ENCODE measurements around the gene INHBC.
A peak's percentile ranks its signal among the peaks of the same experiment; 100 is the strongest.

Gene INHBC

DNA sequence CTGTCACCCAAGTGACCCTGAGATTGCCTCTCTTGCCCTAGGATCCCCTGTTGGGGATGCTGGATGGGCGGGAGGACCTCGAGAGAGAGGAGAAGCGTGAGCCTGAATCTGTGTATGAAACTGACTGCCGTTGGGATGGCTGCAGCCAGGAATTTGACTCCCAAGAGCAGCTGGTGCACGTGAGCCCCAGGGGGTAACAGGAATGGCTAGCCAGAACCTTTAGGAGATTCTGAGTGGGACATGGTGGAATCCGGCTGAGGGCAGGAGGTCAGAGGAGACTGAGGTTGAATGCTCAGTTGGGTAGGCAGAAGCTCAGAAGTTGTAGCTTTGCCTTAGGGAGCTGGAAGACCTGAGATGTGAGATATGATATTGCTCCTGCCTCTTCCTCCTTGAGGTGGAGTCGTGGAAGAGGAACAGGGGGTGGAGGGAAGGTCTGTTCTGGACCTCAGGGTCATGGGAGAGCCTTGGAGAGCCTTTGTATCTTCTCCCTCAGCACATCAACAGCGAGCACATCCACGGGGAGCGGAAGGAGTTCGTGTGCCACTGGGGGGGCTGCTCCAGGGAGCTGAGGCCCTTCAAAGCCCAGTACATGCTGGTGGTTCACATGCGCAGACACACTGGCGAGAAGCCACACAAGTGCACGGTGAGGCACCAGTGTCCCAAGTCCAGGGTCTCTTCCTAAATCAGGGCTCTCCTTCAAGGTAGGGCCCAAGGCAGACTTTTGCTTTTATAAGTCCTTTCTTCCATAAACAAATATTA lies 31.3 kb downstream of the INHBC start:
- Mint-ChIP-seq H3K9me3 (ENCODE audit: low read depth) (no peaks in the 10 kb centered on the region), H3K27me3 (no peaks in the 10 kb centered on the region), H3K4me3 (no peak overlapping the region), H3K27ac (no peak overlapping the region), H3K36me3 (peaks cover 8% of the 10 kb centered on the region), H3K4me1 (ENCODE audit: low read depth) (peaks cover 15% of the 10 kb centered on the region)

DNA sequence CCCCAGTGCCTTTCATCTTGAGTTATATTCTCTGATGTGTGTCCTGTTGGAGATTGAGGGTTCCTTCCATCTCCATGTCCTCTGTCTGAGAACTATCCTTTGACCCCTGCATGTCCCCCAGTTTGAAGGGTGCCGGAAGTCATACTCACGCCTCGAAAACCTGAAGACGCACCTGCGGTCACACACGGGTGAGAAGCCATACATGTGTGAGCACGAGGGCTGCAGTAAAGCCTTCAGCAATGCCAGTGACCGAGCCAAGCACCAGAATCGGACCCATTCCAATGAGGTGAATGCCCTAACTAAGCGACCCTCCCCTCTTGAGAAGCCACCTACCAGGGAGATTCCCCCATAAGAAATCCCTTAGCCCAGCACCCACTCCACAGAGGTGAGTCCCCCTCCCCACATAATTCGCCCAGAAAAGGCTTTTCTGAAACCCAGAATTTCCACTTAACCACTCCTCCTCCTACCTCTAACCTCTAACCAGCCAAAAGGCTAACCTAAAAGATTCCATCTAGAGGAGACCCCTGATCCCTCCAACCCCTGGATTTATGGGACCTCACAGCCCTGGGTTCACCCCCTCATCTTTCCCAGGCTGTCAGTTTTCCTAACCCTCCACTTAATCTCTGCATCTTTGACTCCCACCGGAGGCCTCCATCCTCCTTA lies 32.8 kb downstream of the INHBC start:
- Mint-ChIP-seq H3K27me3 (no peaks in the 10 kb centered on the region), H3K4me3 (no peak overlapping the region), H3K4me1 (ENCODE audit: low read depth) (peaks cover 15% of the 10 kb centered on the region), H3K9me3 (ENCODE audit: low read depth) (no peaks in the 10 kb centered on the region), H3K36me3 (peaks cover 8% of the 10 kb centered on the region), H3K27ac (peak overlapping the region; percentile 29)

DNA sequence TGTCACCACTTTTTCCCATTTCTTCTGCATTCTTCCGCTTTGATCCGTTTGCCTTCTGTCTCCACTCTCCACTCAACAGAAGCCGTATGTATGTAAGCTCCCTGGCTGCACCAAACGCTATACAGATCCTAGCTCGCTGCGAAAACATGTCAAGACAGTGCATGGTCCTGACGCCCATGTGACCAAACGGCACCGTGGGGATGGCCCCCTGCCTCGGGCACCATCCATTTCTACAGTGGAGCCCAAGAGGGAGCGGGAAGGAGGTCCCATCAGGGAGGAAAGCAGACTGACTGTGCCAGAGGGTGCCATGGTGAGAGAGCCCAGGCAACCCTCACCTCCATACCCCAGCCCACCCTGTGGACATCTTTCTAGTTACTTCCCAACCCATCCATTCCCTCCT lies 33.3 kb downstream of the INHBC start:
- Mint-ChIP-seq H3K27ac (peak overlapping the region; percentile 29), H3K4me1 (ENCODE audit: low read depth) (peaks cover 16% of the 10 kb centered on the region), H3K36me3 (peaks cover 8% of the 10 kb centered on the region)

DNA sequence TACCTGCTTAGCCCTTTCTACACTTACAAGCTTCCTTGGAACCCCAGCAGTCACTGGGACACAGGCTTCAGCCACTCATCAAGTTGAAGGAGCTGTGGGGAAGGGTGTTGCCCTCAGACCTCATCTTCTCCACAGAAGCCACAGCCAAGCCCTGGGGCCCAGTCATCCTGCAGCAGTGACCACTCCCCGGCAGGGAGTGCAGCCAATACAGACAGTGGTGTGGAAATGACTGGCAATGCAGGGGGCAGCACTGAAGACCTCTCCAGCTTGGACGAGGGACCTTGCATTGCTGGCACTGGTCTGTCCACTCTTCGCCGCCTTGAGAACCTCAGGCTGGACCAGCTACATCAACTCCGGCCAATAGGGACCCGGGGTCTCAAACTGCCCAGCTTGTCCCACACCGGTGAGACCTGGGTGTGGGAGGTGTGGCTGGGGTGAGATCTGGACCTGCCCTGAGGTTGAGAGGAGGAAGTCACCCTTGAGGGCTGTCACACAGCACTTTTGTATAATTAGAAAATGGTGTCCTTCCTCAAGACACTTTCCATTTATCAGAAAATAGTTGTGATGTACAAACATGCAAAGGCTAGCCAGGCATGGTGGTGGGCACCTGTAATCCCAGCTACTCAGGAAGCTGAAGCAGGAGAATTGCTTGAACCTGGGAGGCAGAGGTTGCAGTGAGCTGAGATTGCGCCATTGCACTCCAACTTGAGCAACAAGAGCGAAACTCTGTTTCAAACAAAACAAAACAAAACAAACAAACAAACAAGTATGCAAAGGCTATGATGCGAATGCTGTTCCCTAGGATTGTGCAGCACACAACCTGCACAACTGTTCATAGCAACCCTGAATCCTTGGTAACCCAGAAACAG lies 34.9 kb downstream of the INHBC start:
- Mint-ChIP-seq H3K4me3 (no peak overlapping the region), H3K27me3 (no peaks in the 10 kb centered on the region), H3K9me3 (ENCODE audit: low read depth) (no peaks in the 10 kb centered on the region), H3K36me3 (peaks cover 14% of the 10 kb centered on the region), H3K27ac (peak overlapping the region; percentile 41), H3K4me1 (ENCODE audit: low read depth) (peaks cover 26% of the 10 kb centered on the region)

More for the DNA sequence above, 33.3 kb downstream of the INHBC start:
- Mint-ChIP-seq H3K27me3 (no peaks in the 10 kb centered on the region), H3K4me3 (no peak overlapping the region), H3K9me3 (ENCODE audit: low read depth) (no peaks in the 10 kb centered on the region)

DNA sequence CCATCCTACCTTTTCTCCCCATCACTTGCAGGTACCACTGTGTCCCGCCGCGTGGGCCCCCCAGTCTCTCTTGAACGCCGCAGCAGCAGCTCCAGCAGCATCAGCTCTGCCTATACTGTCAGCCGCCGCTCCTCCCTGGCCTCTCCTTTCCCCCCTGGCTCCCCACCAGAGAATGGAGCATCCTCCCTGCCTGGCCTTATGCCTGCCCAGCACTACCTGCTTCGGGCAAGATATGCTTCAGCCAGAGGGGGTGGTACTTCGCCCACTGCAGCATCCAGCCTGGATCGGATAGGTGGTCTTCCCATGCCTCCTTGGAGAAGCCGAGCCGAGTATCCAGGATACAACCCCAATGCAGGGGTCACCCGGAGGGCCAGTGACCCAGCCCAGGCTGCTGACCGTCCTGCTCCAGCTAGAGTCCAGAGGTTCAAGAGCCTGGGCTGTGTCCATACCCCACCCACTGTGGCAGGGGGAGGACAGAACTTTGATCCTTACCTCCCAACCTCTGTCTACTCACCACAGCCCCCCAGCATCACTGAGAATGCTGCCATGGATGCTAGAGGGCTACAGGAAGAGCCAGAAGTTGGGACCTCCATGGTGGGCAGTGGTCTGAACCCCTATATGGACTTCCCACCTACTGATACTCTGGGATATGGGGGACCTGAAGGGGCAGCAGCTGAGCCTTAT lies 35.8 kb downstream of the INHBC start:
- peaks cover 32% of the 10 kb centered on the region for H3K4me1 Mint-ChIP-seq (ENCODE audit: low read depth)
- no peaks in the 10 kb centered on the region for H3K9me3 Mint-ChIP-seq (ENCODE audit: low read depth)
- no peaks in the 10 kb centered on the region for H3K27me3 Mint-ChIP-seq
- H3K36me3 Mint-ChIP-seq = peaks cover 16% of the 10 kb centered on the region
- no peak overlapping the region for H3K4me3 Mint-ChIP-seq
- H3K27ac Mint-ChIP-seq = no peak overlapping the region

DNA sequence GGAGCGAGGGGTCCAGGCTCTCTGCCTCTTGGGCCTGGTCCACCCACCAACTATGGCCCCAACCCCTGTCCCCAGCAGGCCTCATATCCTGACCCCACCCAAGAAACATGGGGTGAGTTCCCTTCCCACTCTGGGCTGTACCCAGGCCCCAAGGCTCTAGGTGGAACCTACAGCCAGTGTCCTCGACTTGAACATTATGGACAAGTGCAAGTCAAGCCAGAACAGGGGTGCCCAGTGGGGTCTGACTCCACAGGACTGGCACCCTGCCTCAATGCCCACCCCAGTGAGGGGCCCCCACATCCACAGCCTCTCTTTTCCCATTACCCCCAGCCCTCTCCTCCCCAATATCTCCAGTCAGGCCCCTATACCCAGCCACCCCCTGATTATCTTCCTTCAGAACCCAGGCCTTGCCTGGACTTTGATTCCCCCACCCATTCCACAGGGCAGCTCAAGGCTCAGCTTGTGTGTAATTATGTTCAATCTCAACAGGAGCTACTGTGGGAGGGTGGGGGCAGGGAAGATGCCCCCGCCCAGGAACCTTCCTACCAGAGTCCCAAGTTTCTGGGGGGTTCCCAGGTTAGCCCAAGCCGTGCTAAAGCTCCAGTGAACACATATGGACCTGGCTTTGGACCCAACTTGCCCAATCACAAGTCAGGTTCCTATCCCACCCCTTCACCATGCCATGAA lies 36.5 kb downstream of the INHBC start:
- Mint-ChIP-seq H3K9me3 (ENCODE audit: low read depth) (no peaks in the 10 kb centered on the region), H3K27me3 (no peaks in the 10 kb centered on the region), H3K27ac (no peak overlapping the region), H3K36me3 (peaks cover 16% of the 10 kb centered on the region), H3K4me3 (no peak overlapping the region), H3K4me1 (ENCODE audit: low read depth) (peaks cover 35% of the 10 kb centered on the region)

DNA sequence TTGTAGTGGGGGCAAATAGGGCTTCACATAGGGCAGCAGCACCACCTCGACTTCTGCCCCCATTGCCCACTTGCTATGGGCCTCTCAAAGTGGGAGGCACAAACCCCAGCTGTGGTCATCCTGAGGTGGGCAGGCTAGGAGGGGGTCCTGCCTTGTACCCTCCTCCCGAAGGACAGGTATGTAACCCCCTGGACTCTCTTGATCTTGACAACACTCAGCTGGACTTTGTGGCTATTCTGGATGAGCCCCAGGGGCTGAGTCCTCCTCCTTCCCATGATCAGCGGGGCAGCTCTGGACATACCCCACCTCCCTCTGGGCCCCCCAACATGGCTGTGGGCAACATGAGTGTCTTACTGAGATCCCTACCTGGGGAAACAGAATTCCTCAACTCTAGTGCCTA lies 37.1 kb downstream of the INHBC start:
- Mint-ChIP-seq H3K36me3 (peaks cover 16% of the 10 kb centered on the region), H3K9me3 (ENCODE audit: low read depth) (no peaks in the 10 kb centered on the region), H3K4me3 (no peak overlapping the region), H3K27ac (no peak overlapping the region), H3K27me3 (no peaks in the 10 kb centered on the region), H3K4me1 (ENCODE audit: low read depth) (peaks cover 41% of the 10 kb centered on the region)

DNA sequence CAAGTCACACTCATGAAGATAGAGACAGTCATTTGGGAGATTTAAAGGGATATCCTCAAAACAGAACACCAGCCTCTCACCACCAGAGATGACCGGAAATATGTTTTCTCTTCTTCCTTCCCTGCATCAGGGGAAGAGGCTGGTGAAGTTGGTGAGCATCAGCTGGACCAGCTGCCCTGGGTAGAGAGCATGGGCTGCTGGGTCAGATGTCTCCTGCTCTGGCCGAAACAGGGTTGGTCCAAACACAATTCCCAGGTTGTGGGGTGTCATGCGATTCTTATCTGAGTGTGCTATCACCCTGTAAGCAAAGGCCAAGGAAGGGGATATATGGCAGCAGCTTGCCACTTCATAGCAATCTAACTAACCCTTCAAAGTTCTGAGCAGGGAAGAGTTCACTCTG lies 37.8 kb downstream of the INHBC start:
- no peak overlapping the region for H3K4me3 Mint-ChIP-seq

DNA sequence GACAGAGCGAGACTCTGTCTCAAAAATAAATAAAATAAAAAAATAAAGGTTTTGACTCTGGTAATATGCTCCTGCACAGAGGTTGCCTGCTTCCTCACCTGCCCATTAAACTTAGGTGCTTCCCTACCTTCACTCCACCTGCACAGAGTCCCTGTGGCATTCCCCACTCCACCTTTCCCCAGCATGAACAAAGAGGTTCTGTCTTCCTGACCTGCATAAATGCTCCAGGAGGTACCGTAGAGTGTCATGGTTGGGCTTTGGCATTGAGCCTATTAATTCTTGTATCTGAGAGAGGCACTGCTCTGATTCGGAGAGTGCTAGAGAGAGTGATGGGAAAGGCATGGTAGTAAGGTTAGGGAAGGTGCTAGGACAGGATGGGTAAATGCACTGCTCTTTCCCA lies 38.8 kb downstream of the INHBC start:
- H3K27ac Mint-ChIP-seq = peak overlapping the region; percentile 90

More for the DNA sequence above, 37.8 kb downstream of the INHBC start:
- no peaks in the 10 kb centered on the region for H3K27me3 Mint-ChIP-seq
- peaks cover 47% of the 10 kb centered on the region for H3K4me1 Mint-ChIP-seq (ENCODE audit: low read depth)
- no peaks in the 10 kb centered on the region for H3K9me3 Mint-ChIP-seq (ENCODE audit: low read depth)
- peak overlapping the region; percentile 58 for H3K27ac Mint-ChIP-seq
- H3K36me3 Mint-ChIP-seq = peaks cover 13% of the 10 kb centered on the region

DNA sequence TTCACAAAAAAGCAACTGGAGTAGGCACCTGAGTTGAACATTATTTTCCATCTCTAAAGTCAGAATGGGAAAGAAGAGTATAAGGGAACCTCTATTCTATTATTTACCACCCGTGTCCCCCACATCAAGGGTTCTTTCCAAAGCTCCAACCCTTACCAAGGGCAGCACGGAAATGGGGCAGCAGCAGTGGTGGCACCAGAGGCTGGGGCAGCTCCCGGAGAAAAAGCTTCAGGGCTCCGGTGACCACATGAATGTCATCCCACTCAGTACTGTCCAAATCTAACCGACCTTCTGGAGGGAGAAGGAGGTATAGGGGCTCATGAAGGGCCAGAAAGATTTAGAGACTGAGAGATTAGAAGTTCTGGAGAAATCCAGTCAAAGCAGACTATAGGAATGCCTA lies 39.3 kb downstream of the INHBC start:
- Mint-ChIP-seq H3K27me3 (no peaks in the 10 kb centered on the region), H3K27ac (peak overlapping the region; percentile 90), H3K36me3 (peaks cover 8% of the 10 kb centered on the region), H3K9me3 (ENCODE audit: low read depth) (no peaks in the 10 kb centered on the region), H3K4me3 (peak overlapping the region; percentile 88), H3K4me1 (ENCODE audit: low read depth) (peaks cover 60% of the 10 kb centered on the region)

More for the DNA sequence above, 38.8 kb downstream of the INHBC start:
- H3K27me3 Mint-ChIP-seq = no peaks in the 10 kb centered on the region
- H3K4me3 Mint-ChIP-seq = peak overlapping the region; percentile 88
- H3K4me1 Mint-ChIP-seq (ENCODE audit: low read depth) = peaks cover 55% of the 10 kb centered on the region
- H3K36me3 Mint-ChIP-seq = peaks cover 9% of the 10 kb centered on the region
- no peaks in the 10 kb centered on the region for H3K9me3 Mint-ChIP-seq (ENCODE audit: low read depth)

DNA sequence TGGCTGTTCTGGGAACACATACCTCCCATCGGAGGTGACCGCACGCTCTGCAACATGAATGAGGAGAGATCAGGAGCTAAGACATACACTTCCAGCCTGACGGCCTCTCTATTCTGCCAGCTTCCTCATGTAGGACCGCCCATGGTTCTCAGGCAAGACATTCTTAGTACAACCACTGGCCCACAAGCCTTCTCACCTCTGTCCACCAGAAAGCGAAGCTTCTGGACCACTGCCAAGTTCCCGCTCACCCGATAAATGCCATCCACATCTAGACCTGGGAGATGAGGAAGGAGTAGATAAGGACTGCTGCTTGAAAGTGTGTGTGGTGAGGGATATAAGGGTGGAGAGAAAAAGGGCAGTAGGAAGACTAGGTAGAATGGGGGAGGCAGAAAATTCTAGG lies 39.8 kb downstream of the INHBC start:
- Mint-ChIP-seq H3K36me3 (peaks cover 8% of the 10 kb centered on the region), H3K4me1 (ENCODE audit: low read depth) (peaks cover 66% of the 10 kb centered on the region), H3K4me3 (peak overlapping the region; percentile 88), H3K27ac (peak overlapping the region; percentile 90), H3K9me3 (ENCODE audit: low read depth) (no peaks in the 10 kb centered on the region), H3K27me3 (no peaks in the 10 kb centered on the region)

DNA sequence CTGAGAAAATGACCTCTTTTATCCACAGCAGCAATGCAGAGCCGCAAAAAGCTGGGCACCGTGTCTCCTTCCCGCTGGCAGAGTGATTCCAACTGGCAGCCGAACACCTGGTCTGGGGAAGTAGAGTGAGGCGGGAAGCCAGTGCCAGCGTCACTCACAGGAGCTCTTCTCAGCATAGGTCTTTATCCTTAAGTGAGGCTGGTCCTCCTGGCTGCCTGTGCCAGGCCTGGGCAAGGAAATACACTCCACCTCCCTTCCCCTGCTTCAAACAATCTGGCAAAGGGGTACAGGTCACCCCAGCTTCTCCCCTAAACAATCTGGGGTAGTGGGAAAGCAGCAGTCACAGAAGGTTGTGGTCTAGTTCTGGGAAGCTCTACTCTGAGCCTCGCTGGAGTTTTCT lies 40.3 kb downstream of the INHBC start:
- Mint-ChIP-seq H3K4me3 (peak overlapping the region; percentile 88), H3K36me3 (peaks cover 8% of the 10 kb centered on the region), H3K27me3 (no peaks in the 10 kb centered on the region), H3K27ac (peak overlapping the region; percentile 90), H3K9me3 (ENCODE audit: low read depth) (no peaks in the 10 kb centered on the region), H3K4me1 (ENCODE audit: low read depth) (peaks cover 68% of the 10 kb centered on the region)

DNA sequence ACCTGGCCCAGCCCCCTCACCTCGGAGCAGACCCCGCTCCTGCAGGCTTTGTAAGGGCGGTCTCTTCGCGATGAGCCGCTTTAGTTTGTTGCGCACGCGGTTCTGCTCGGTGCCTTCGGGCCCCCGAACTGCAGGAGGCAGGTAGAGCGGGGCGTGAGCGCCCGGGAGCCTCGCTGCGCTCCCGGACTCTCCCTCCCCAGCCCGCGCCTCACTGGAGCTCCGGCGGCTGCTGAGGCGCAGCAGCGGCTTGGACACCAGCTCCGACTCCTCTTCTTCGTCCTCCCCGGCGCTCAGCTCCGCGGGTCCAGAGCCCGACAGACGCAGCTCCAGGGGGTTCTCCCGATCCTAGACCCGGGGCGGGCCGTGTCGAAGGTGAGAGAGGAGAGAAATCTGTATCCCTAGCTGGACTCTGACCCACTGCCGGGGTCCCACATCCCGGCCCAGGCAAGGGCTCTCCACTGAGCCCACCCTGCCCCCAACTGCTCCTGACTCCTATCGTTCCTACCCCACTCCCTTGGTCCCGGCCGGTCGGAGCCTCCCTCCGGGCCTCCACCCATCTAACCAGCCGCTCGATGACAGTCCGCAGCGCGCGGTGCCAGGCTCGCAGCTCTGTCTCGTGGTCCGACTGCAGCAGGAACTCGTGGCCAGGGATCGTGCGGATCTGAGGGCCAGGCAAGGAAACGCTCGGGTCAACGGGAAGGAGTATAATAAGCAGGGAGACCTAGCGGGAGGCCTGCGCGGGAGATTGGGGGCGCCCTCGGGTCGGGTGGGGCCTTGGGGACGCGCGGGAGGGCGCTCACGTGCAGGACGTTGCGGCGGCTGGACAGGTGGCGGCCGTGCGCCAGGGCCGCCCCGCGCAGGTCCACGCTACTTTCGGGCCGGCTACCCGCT lies 40.9 kb downstream of the INHBC start:
- Mint-ChIP-seq H3K4me1 (ENCODE audit: low read depth) (peaks cover 75% of the 10 kb centered on the region), H3K27ac (peak overlapping the region; percentile 100), H3K4me3 (peak overlapping the region; percentile 95), H3K9me3 (ENCODE audit: low read depth) (no peaks in the 10 kb centered on the region), H3K36me3 (peaks cover 8% of the 10 kb centered on the region), H3K27me3 (no peaks in the 10 kb centered on the region)
